ENCODE data around the gene CNNM4.

Gene CNNM4

GRCh38 chr2:96760986-96761832, 507 bp downstream of the CNNM4 start:
- no peak for DNase-seq

GRCh38 chr2:96762529-96763311, 2.0 kb downstream of the CNNM4 start:
- DNase-seq, result no peak

GRCh38 chr2:96763511-96764252, 3.0 kb downstream of the CNNM4 start:
- DNase-seq, result no peak

GRCh38 chr2:96764253-96764637, 3.5 kb downstream of the CNNM4 start:
- no peak for DNase-seq

GRCh38 chr2:96767135-96767871, 6.6 kb downstream of the CNNM4 start:
- DNase-seq, result no peak

GRCh38 chr2:96768083-96768561, 7.4 kb downstream of the CNNM4 start:
- DNase-seq, result no peak

- DNase-seq, result no peak
Observed at GRCh38 chr2:96769814-96770213, 9.1 kb downstream of the CNNM4 start.

GRCh38 chr2:96770442-96771202, 9.9 kb downstream of the CNNM4 start:
- no peak for DNase-seq

GRCh38 chr2:96771796-96772618, 11.3 kb downstream of the CNNM4 start:
- DNase-seq, result no peak

- DNase-seq, result no peak
Observed at GRCh38 chr2:96772903-96773671, 12.4 kb downstream of the CNNM4 start.

- DNase-seq, result no peak
Observed at GRCh38 chr2:96773922-96774321, 13.2 kb downstream of the CNNM4 start.

- DNase-seq, result no peak
Observed at GRCh38 chr2:96775160-96775559, 14.5 kb downstream of the CNNM4 start.

- no peak for DNase-seq
Observed at GRCh38 chr2:96783388-96783787, 22.7 kb downstream of the CNNM4 start.

GRCh38 chr2:96787411-96787810, 26.7 kb downstream of the CNNM4 start:
- DNase-seq, result no peak

GRCh38 chr2:96788442-96789244, 27.9 kb downstream of the CNNM4 start:
- DNase-seq, result peak; percentile 16 to 56

GRCh38 chr2:96789245-96789617, 28.5 kb downstream of the CNNM4 start:
- no peak for DNase-seq

- DNase-seq, result no peak
Observed at GRCh38 chr2:96792772-96793749, 32.4 kb downstream of the CNNM4 start.

- no peak for DNase-seq
Observed at GRCh38 chr2:96795076-96795475, 34.4 kb downstream of the CNNM4 start.
